Measurements from ENCODE around the gene TRIM41.

DNA sequence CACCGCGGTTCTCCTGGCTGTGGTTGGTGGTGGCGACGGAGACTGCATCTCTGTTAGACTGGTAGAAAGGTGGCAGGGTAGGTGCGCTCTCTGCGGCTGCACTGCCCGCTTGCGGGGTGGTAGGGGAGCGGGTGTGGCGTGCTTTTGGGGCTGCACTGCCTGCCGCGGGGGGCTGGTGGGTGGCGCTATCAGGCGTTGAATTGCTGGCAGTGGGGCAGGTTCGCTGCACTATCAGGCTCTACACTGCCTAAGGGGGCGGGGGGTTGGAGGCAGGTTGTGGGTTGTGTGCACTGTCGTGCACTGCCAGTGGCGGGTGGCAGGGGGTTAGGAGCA is 58.9 kb downstream of the TRIM41 start:
- TF ChIP-seq POLR2A (IDR thresholded peaks at IDR 0.05) (no peak), CTCF (IDR thresholded peaks at IDR 0.05) (no peak), POLR2AphosphoS5 (IDR thresholded peaks at IDR 0.05) (no peak)

Data from breast epithelium (tissue), 3 donors.